Measurements from ENCODE around the gene TEP1. TPM values are rescaled to one million over a fixed set of nuclear protein-coding genes. Genes with fewer than 3 reads are reported as not detected.

TEP1 gene
- total RNA-seq, 1 experiment from 2014 or later: 17.1 TPM

DNA sequence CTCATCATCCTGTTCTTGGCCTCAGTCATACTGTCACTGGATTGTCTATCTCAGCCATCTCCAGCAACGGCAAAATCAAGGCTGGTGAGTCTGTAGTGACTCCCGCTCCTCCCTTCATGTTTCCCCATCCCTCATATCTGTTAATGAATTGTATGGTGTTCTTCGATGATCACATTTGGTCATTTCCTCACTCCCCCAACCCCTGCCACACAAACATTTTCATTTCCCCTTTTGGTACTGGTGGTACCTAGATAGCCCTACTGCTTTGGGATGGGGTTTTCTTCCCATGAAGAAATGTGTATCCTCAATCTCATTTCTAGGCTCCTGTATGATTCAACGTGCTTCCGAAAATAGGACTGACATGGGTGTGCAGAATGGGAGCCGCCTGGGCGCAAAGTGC is 25.4 kb upstream of the TEP1 start:
- Histone ChIP-seq H3K27ac (ENCODE audit: low read length) (no peak overlapping the region), H3K4me3 (ENCODE audit: low read depth in 2 of 2, low read length in 2 of 2) (no peak overlapping the region), H3K9me3 (ENCODE audit: control insufficient read depth, insufficient read depth, low read depth, low read length) (no peaks in the 10 kb centered on the region), H3K4me1 (ENCODE audit: control insufficient read depth, insufficient read depth, low read length) (no peaks in the 10 kb centered on the region), H3K36me3 (ENCODE audit: control insufficient read depth, insufficient read depth, low read length) (no peaks in the 10 kb centered on the region), H3K27me3 (ENCODE audit: control insufficient read depth, insufficient read depth, low read length) (no peaks in the 10 kb centered on the region)
- POLR2A ChIA-PET: no interaction called here
- CTCF ChIA-PET: no interaction called here
- ATAC-seq (no peak), DNase-seq (ENCODE audit: low read depth, low spot score) (no peak)
- TF ChIP-seq TCF7L2 (IDR thresholded peaks at IDR 0.05; ENCODE audit: low read depth, low read length): no peak
- TF ChIP-seq POLR2AphosphoS5 (IDR thresholded peaks at IDR 0.05; ENCODE audit: low read depth, low read length): no peak
- TF ChIP-seq SIN3A (IDR thresholded peaks at IDR 0.05; ENCODE audit: borderline replicate concordance, insufficient read depth, low read depth, low read length): no peak
- TF ChIP-seq, protein P1, sequence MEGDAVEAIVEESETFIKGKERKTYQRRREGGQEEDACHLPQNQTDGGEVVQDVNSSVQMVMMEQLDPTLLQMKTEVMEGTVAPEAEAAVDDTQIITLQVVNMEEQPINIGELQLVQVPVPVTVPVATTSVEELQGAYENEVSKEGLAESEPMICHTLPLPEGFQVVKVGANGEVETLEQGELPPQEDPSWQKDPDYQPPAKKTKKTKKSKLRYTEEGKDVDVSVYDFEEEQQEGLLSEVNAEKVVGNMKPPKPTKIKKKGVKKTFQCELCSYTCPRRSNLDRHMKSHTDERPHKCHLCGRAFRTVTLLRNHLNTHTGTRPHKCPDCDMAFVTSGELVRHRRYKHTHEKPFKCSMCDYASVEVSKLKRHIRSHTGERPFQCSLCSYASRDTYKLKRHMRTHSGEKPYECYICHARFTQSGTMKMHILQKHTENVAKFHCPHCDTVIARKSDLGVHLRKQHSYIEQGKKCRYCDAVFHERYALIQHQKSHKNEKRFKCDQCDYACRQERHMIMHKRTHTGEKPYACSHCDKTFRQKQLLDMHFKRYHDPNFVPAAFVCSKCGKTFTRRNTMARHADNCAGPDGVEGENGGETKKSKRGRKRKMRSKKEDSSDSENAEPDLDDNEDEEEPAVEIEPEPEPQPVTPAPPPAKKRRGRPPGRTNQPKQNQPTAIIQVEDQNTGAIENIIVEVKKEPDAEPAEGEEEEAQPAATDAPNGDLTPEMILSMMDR (IDR thresholded peaks at IDR 0.05): no peak
- TF ChIP-seq REST (IDR thresholded peaks at IDR 0.05; ENCODE audit: insufficient read depth in 1 of 2, low read depth in 2 of 2, low read length in 1 of 2): no peak
- intact Hi-C loops (cut with micrococcal nuclease; ENCODE audit: unreplicated experiment): no loop called here
- in situ Hi-C loops (cut with HindIII; ENCODE audit: low pct_unique_long_range_greater_than_20kb, low sequenced_read_pairs): no loop called here
- no TSS peak for BruUV-seq (replicated peaks)

GRCh38 chr14:20436363-20436755 is 23.1 kb upstream of the TEP1 start:
- H3K27me3 ChIP-seq (ENCODE audit: control insufficient read depth, insufficient read depth, low read length): no peaks in the 10 kb centered on the region
- CTCF ChIA-PET: no interaction called here
- H3K36me3 ChIP-seq (ENCODE audit: control insufficient read depth, insufficient read depth, low read length): no peaks in the 10 kb centered on the region
- POLR2A ChIA-PET: no interaction called here
- in situ Hi-C loops (cut with HindIII; ENCODE audit: low pct_unique_long_range_greater_than_20kb, low sequenced_read_pairs): no loop called here
- no TSS peak for BruUV-seq (replicated peaks)
- no peaks in the 10 kb centered on the region for H3K9me3 ChIP-seq (ENCODE audit: control insufficient read depth, insufficient read depth, low read depth, low read length)
- no peak overlapping the region for H3K4me3 ChIP-seq (ENCODE audit: low read depth in 2 of 2, low read length in 2 of 2)
- DNase-seq (ENCODE audit: low read depth, low spot score) (no peak), ATAC-seq (no peak)
- H3K4me1 ChIP-seq (ENCODE audit: control insufficient read depth, insufficient read depth, low read length): no peaks in the 10 kb centered on the region
- intact Hi-C loops (cut with micrococcal nuclease; ENCODE audit: unreplicated experiment): no loop called here
- no peak overlapping the region for H3K27ac ChIP-seq (ENCODE audit: low read length)
- TF ChIP-seq POLR2AphosphoS5 (IDR thresholded peaks at IDR 0.05; ENCODE audit: low read depth, low read length): no peak

GRCh38 chr14:20435582-20436362 is 22.5 kb upstream of the TEP1 start, which contains the start of gene KLHL33:
Gene KLHL33 (minus strand): TSS chr14:20436166. CDS start chr14:20435811, 355 bp downstream.
- H3K27ac ChIP-seq (ENCODE audit: low read length): no peak within 1 kb of the TSS
- H3K36me3 ChIP-seq (ENCODE audit: control insufficient read depth, insufficient read depth, low read length): no peaks in the 10 kb centered on the region
- TF ChIP-seq POLR2AphosphoS5 (IDR thresholded peaks at IDR 0.05; ENCODE audit: low read depth, low read length) (no peak), SIN3A (IDR thresholded peaks at IDR 0.05; ENCODE audit: borderline replicate concordance, insufficient read depth, low read depth, low read length) (no peak), REST (IDR thresholded peaks at IDR 0.05; ENCODE audit: insufficient read depth in 1 of 2, low read depth in 2 of 2, low read length in 1 of 2) (no peak), TCF7L2 (IDR thresholded peaks at IDR 0.05; ENCODE audit: low read depth, low read length) (no peak)
- TF ChIP-seq, protein P1 (IDR thresholded peaks at IDR 0.05): no peak
- intact Hi-C loops (cut with micrococcal nuclease; ENCODE audit: unreplicated experiment) (no loop called here), in situ Hi-C loops (cut with HindIII; ENCODE audit: low pct_unique_long_range_greater_than_20kb, low sequenced_read_pairs) (no loop called here)
- H3K9me3 ChIP-seq (ENCODE audit: control insufficient read depth, insufficient read depth, low read depth, low read length): no peaks in the 10 kb centered on the region
- no peaks in the 10 kb centered on the region for H3K27me3 ChIP-seq (ENCODE audit: control insufficient read depth, insufficient read depth, low read length)
- DNase-seq (ENCODE audit: low read depth, low spot score) (no peak), ATAC-seq (0 out of 2 replicates have a peak, but pooled peaks have one; percentile 59)
- no TSS peak for BruUV-seq (replicated peaks)
- POLR2A ChIA-PET: no interaction called here
- no peak within 1 kb of the TSS for H3K4me3 ChIP-seq (ENCODE audit: low read depth in 2 of 2, low read length in 2 of 2)
- H3K4me1 ChIP-seq (ENCODE audit: control insufficient read depth, insufficient read depth, low read length): no peaks in the 10 kb centered on the region
- CTCF ChIA-PET: no interaction called here
